Astrocyte of the hippocampus (primary cell): ENCODE results near the gene CENATAC.
"Not testable (repeated sequence)": the region's sequence is repeated elsewhere in the genome, so short reads cannot be mapped to it uniquely, and the experiment has no call there.

ENCODE experiments used
- DNase-seq: peaks from one replicate; pipeline ENCODE4 v3.0.0; 2011; ENCODE audit warnings: low read depth, low spot score

The CENATAC gene

DNA sequence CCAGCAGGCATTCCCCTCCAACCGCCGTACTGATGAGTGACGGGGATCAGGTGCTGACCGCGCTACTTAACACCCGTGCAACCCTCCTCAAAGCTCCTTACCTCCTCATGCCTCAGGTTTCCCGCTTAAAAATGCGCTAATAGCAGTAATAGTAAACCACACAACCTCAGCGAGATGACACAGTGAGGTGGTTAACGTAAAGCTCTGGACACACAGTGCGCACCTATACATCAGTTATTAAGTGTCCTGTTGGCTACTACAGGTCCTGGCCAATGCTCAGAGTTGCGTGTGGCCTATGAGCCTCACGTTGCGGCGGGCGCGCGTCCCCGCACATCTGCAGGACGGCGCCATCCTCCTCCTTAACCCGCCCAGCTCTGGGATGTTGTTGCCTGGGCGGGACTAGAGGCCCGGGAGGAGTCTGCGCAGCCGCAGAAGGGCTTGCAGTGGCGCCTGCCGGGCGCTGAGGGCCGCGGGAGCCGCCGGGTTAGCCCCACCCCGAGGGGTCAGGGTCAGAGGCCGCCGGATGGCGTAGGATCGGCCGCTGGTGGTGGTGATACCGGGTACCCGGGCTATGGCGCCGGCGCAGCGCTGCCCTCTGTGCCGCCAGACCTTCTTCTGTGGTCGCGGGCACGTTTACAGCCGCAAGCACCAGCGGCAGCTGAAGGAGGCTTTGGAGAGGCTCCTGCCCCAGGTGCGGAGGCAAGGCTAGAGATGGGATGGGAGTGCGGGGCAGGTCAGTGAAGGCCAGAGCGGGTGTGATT is at the start of gene CENATAC:
TSS of gene CENATAC (plus strand) at position 512 of the 761 bp plus-strand sequence. CDS start at position 572, 60 bp downstream.
- peak; percentile 94 for DNase-seq

DNA sequence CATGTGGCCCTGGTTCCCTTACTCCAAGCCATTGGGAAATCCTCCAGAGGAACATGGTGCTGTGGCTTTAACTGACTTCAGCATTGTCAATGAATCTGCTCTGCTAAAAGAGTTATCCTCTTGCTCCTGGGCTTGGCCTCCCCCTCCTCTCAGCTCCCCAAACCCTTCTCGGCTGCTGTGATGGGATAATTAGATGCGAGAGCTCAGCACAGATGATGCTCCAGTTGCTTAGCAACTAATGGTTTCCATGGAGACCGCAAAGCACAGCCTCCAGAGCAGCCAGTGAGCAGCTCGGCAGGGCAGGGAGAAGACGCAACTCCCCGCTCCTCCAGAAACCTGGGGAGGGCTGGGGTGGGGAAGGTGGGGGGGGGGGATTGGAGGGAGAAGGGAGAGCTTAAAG is 44.7 kb upstream of the CENATAC start:
- peak; percentile 67 for DNase-seq

DNA sequence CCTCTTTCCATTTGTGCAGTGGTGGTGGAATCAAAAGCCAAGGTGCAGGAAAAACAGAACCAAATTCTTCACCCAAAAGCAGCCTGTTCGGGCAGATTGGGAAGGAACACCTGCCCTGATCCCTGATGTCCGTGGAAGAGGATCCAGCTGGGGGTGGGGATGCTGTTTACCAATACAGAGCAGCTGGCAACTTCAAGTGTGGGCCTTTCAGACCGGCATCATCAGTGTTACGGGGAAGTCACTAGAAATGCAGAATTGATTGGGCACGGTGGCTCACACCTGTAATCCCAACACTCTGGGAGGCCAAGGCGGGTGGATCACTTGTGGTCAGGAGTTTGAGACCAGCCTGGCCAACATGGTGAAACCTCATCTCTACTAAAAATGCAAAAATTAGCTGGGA is 44.0 kb upstream of the CENATAC start:
- DNase-seq, result not testable (repeated sequence)

- DNase-seq, result peak; percentile 93
Measured at GRCh38 chr11:118956094-118956846, 41.7 kb upstream of the CENATAC start, which contains the start of gene UPK2. Gene UPK2, plus strand, starts transcription at chr11:118956298. Its CDS starts 53 bp downstream, at chr11:118956351.

- no peak for DNase-seq
Measured at GRCh38 chr11:118956847-118957469, 41.0 kb upstream of the CENATAC start.

- no peak for DNase-seq
Measured at GRCh38 chr11:118957549-118957948, 40.4 kb upstream of the CENATAC start.

GRCh38 chr11:118957968-118958367 is 40.0 kb upstream of the CENATAC start:
- DNase-seq, result no peak

DNA sequence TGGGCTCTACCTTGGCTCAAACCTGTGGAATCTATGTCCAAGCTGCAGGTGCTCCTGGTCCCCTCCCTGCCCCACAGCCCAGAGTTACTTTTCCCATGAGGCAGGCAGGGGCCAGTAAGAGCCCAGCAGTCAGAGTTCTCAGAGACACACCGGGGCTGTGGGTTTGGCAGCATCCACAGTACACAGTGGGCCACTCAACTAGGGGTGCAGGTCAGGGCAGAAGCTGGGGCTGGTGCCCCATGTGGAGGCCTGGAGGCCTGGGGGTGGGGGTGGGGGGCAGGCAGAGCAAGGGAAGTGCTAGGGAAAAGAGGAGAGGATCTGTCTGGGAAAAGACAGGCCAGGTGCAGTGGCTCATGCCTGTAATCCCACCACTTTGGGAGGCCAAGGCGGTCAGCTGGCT is 39.4 kb upstream of the CENATAC start:
- no peak for DNase-seq

DNA sequence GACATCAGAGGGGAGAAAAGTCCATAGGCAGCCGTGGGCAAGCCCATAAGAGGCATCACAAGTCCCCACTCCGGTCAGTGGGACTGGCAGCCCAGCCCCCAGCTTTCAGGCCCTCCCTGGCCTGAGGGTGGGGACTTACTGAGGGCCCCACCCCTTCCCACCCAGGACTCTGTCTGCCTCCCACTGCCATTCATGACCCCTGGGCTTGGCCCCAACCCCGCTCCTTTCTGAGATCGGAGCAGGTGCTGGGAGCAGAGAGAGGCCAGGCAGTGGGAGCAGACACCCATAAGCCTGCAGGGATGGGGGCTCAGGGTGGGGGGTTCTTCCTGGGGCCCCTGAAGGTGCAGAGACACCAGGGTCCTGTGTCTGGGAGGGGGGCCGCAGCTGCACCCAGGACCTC is 36.7 kb upstream of the CENATAC start:
- no peak for DNase-seq

- no peak for DNase-seq
Measured at GRCh38 chr11:118961591-118961990, 36.3 kb upstream of the CENATAC start.

DNA sequence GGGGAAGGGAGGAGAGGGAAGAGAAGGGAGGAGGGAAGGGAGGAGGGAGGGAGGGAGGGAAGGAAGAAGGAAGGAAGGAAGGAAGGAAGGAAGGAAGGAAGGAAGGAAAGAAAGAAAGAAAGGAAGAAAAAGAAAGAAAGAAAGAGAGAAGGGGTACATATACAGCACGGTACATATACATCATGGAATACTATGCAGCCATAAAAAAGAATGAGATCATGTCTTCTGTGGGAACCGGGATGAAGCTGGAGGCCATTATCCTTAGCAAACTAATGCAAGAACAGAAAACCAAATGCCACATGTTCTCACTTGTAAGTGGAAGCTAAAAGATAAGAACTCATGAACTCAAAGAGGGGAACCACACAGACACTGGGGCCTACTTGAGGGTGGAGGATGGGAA is 28.4 kb upstream of the CENATAC start:
- DNase-seq, result not testable (repeated sequence)

- DNase-seq, result no peak
Measured at GRCh38 chr11:118971646-118972045, 26.3 kb upstream of the CENATAC start, which contains the start of gene FOXR1. Gene FOXR1, plus strand, starts transcription at chr11:118971761. Its CDS starts 171 bp downstream, at chr11:118971932.

DNA sequence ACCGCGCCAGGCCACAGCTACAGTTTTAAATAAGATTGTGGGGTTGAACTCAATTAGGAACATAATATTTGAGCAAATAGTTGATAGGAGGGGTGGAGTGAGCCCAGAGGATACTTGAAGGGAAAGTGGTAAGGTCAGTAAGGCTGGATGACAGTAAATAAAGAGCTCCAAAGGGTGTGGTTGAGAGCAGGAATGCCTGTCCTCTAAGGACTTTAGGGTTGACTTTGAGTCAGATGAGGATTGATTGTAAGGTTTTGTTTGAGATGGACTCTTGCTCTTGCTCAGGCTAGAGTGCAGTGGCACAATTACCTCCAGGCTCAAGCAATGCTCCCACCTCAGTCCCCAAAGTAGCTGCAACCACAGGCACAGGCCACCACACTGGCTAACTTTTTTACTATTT is 24.0 kb upstream of the CENATAC start:
- no peak for DNase-seq

DNA sequence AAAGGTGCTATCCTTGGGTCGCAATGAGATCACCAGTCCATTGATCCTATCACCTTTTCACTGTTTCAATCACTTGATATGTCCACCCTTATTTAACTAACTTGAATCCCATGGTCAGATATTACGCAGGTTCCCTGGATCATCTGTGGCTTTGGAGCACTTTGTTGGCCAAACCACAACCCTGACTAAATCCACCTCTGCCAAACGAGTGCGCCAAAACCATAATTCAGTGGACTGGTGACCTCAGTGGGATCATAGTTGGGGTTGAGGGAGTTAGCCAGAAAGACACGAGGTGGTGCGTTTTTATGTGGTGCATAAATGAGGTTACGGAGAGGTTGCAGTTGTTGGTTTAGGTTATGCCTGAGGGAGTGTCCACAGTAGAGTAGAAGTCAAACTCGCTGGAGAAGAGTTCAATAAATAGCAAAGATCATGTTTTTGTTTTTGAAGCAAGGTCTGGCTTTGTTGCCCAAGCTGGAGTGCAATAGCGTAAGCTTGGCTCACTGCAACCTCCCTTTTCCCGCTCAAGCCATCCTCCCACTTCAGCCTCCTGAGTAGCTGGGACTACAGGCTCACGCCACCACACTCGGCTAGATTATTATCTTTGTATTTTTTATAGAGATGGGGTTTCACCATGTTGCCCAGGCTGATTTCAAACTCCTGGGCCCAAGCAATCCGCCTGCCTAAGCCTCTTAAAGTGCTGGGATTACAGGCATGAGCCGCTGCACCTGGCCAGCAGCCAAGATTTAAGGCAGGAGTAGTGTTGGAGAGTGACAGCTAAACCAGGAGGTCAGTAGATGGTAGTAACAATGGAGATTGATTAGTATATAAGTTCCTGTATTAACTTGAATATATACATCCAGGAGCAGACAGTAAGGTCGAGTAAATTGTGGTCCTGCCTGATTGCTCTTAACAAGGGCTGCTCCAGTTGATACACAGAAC is 21.9 kb upstream of the CENATAC start:
- DNase-seq, result peak; percentile 37

- no peak for DNase-seq
Measured at GRCh38 chr11:118979434-118979833, 18.5 kb upstream of the CENATAC start.

- no peak for DNase-seq
Measured at GRCh38 chr11:118980191-118980881, 17.6 kb upstream of the CENATAC start.

DNA sequence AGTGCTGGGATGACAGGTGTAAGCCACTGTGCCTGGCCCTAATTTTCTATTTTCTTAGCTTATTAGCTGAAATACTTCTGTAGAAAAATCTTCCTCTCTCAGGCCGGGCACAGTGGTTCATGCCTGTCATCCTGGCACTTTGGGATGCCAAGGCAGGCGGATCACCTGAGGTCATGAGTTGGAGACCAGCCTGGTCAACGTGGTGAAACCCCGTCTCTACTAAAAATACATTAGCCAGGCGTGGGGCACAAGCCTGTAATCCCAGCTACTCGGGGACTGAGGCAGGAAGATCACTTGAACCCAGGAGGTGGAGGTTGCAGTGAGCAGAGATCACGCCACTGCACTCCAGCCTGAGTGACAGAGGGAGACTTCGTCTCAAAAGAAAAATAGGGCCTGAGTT is 13.6 kb upstream of the CENATAC start:
- not testable (repeated sequence) for DNase-seq

DNA sequence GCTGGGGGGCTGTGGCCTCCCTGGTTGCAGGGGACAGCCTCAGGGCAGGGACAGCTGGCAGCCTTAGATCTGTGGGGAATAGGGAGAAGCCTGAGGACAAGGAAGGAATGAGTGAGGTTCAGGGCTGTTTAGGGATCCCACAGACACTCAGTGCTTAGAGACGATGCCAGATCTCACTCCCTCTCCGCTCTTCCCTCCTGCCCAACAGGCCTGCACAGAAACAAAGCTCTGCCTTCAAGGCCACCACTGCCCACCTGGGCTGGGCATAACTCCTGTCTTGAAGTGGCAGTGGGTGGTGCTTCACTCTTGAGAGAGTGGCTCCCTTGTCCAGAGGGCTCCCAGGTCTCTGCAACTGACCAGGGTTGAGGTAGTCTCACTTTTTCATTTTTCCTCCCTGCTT is 13.1 kb upstream of the CENATAC start:
- DNase-seq, result no peak

- DNase-seq, result no peak
Measured at GRCh38 chr11:118988280-118988679, 9.7 kb upstream of the CENATAC start.

DNA sequence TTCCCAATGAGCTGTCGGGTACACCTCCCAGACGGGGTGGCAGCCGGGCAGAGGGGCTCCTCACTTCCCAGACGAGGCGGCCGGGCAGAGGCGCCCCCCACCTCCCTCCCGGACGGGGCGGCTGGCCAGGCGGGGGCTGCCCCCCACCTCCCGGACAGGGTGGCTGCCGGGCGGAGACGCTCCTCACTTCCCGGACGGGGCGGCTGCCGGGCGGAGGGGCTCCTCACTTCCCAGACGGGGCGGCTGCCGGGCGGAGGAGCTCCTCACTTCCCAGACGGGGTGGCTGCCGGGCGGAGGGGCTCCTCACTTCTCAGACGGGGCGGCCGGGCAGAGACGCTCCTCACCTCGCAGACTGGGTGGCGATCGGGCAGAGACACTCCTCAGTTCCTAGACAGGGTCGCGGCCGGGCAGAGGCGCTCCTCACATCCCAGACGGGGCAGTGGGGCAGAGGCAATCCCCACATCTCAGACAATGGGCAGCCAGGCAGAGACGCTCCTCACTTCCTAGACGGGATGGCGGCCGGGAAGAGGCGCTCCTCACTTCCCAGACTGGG is 6.4 kb upstream of the CENATAC start:
- DNase-seq, result not testable (repeated sequence)
